C4-2B (cell line): ENCODE measurements around the gene BRD4.

Experiments
- H3K27ac ChIP-seq: fragments of 450-650 bp; 2 replicates; pipeline ENCODE4 v1.5.1; 2017
- ZFX ChIP-seq: fragments of 450-650 bp; IDR thresholded peaks from 2 replicates; pipeline ENCODE4 v1.6.1; 2017
- TF ChIP-seq, protein P1 (sequence below): fragments of 450-650 bp; conservative IDR thresholded peaks from 2 replicates; pipeline ENCODE4 v1.5.1; 2017; ENCODE audit warnings: mild to moderate bottlenecking

BRD4 gene

DNA sequence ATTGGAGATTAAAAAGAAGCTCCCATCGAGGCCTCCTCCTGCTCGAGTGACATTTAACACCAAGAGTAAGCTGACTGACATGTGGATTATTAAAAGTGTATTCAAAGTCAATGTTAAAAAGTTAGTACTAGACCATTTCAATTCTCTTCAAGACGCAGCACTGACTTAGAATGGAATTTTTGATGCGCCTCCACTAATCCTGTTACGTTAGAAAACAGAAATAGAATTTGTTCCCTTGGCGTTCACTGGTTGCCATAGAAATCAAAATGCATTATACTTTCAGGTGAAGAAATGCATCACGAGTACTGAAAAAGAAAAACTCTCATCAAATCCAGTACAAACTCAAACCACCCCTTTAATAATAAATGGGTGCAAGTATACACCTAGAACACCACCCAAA, 42.2 kb downstream of the BRD4 start:
- no peak overlapping the region for H3K27ac ChIP-seq
- TF ChIP-seq, protein P1, sequence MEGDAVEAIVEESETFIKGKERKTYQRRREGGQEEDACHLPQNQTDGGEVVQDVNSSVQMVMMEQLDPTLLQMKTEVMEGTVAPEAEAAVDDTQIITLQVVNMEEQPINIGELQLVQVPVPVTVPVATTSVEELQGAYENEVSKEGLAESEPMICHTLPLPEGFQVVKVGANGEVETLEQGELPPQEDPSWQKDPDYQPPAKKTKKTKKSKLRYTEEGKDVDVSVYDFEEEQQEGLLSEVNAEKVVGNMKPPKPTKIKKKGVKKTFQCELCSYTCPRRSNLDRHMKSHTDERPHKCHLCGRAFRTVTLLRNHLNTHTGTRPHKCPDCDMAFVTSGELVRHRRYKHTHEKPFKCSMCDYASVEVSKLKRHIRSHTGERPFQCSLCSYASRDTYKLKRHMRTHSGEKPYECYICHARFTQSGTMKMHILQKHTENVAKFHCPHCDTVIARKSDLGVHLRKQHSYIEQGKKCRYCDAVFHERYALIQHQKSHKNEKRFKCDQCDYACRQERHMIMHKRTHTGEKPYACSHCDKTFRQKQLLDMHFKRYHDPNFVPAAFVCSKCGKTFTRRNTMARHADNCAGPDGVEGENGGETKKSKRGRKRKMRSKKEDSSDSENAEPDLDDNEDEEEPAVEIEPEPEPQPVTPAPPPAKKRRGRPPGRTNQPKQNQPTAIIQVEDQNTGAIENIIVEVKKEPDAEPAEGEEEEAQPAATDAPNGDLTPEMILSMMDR, result no peak
- no peak for TF ChIP-seq ZFX

DNA sequence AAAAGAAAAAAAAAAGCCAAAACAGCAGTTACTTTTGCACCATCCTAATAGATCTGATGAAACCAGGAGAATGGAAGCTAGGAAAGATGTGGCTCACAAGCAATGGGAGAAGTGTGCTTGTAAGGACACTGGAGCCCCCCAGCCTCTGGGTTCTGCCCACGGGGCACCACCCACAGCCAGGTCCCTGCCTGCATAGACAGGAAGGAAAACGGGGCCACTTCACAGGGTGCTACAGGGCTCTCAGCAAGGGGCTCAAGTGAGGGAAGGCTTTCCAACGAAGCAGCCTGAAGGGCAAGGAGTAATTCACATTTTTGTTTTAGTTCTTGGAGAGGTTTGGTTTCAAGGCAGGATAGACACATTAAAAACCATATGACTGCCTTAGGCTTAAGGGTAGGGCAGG, 42.7 kb downstream of the BRD4 start:
- H3K27ac ChIP-seq, result no peak overlapping the region
- TF ChIP-seq, protein P1, result no peak
- no peak for TF ChIP-seq ZFX

DNA sequence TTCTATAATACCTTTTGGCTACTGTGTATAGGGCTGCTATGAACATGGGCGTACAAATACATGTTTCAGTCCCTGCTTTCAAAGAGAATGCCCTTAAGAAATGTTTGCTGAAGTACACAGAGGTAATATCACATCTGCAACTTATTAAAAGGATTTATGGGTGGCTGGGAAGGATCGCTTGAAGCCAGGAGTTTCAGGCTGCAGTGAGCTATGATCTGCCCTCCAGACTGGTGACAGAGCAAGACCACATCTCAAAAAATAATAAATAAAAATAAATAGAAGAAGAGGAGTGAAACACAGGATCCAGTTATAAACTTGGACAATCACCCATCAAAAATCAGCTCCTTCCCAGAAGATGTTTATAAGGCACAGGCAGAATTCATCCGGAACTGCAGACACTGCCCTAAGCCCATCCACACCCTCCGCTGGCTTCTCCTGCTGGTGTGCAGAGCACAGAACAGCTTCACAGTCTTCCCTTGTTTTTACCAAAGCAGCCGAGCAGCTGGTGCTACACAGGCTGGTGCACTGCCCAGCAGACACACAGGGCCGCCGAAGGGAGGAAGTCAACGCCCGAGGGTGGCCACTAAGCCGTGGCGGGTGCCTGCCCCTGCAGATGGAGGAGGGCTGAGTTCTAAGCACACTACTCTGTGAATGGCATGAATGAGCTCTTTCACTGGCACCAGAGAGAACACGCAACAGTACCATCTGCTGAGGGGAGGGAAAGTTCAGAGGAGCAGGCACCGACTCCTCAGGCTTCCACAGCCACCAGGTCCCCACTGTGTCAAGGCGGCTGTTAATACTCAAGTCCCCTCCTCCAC, 44.0 kb downstream of the BRD4 start:
- no peak for TF ChIP-seq ZFX
- TF ChIP-seq, protein P1, result no peak
- H3K27ac ChIP-seq, result no peak overlapping the region

DNA sequence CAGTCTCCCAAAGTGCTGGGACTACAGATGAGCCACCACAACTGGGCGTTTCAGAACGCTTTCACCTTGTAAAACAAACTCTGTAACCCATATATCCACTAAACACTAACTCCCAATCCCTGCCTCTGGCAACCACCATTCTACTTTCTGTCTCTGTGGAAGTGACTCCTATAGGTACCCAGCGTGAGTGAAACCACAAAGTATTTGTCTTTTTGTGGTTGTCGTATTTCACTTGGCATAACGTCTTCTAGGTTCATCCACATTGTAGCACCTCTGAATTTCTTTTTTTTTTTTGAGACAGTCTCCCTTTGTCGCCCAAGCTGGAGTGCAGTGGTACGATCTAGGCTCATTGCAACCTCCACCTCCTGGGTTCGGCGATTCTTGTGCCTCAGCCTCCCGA, 44.8 kb downstream of the BRD4 start:
- H3K27ac ChIP-seq, result no peak overlapping the region
- TF ChIP-seq, protein P1, result no peak

DNA sequence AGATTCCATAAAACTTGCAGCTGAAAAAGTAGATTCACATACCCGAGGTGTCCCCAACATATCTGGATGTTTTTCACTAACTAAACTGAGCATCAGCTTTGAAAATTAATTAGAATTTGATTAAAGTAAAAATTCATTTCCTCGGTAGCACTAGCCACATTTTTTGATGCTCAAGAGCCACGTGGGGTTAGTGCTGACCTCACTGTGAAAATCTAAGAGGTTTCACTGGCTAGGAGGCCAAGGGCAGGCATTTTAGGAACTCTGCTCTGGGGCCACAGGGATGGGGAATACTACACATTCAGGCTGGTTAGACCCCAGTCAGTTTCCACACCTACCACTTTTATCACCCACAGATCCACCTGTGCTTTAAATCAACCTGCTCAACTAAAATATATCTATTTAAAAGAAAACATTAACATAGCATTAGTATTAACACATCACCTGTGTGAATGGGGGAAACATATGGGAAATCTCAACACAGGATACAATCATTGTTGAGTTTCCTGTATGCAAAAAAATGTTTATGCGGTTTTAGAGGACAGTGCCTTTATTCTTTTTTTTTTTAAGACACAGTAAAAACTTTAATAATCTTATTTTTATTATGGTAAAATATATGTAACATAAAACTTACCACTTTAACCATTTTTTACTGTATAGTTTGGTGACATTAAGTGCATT, 45.5 kb downstream of the BRD4 start:
- H3K27ac ChIP-seq, result no peak overlapping the region
- no peak for TF ChIP-seq ZFX
- TF ChIP-seq, protein P1, result no peak

DNA sequence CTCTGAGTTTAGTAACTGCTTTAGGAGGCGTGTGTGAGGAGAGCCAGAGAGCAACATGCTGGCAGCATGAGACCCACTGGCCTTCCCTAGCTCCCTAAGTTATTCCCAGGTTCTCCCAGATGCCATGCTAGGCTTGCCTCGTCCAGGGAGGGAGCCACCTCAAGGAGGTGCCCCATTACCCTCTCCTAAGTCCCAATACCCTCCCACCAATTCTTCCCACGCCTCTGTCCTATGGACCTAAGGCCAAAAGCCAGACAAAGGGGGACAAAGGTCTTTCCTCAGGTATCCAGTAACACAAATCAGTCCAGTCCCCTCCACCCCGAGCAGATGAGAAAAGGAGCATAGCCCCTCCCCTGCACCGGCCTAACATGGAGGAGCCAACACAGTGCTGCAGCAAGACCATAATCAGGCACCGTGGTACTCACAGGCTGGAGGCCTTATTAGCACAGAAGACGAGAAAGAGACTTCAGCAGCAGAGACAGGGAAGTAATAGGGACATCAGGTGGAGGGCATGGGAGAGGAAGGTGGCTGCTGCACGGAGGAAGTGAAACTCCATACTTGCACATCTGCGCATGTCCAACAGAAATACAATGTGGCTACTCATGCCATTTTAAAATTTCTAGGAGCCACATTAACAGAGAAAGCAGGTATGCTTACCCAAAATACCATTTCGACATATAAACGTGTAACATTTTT, 46.3 kb downstream of the BRD4 start:
- TF ChIP-seq, protein P1, result no peak
- no peak for TF ChIP-seq ZFX
- H3K27ac ChIP-seq, result no peak overlapping the region

DNA sequence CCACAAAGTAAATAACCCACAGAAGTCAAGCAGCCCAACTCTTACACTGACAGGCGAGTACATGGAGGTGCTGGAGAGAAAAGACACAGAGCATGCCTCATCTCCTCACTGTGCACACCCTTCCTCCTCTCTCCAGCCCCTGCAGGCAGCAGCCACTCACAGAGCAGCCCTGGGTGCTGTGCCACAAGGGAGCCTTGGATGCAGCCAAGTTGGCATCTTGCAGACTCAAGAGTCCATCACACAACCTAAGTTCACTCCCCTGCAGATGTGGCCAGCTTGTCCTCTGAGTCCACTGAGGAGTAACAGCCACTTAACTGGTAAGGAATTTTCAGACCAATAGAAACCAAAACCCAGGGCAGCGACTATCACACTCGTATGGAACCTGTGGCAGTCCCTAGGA, 47.4 kb downstream of the BRD4 start:
- H3K27ac ChIP-seq, result no peak overlapping the region; the same call in 1 of the 2 replicates
- TF ChIP-seq ZFX, result no peak
- TF ChIP-seq, protein P1, result no peak
